GM20000 (cell line): ENCODE measurements around the gene TRPV6.

Experiments used
- DNase-seq: peaks from one replicate; pipeline ENCODE4 v3.0.0; 2012; ENCODE audit warnings: low spot score
- TF ChIP-seq, protein P1 (sequence below): IDR thresholded peaks from 2 replicates; pipeline ENCODE4 v1.5.1; 2012; ENCODE audit warnings: mild to moderate bottlenecking, control low read depth; ENCODE audit errors: extremely low read depth, missing control alignments

Gene TRPV6

DNA sequence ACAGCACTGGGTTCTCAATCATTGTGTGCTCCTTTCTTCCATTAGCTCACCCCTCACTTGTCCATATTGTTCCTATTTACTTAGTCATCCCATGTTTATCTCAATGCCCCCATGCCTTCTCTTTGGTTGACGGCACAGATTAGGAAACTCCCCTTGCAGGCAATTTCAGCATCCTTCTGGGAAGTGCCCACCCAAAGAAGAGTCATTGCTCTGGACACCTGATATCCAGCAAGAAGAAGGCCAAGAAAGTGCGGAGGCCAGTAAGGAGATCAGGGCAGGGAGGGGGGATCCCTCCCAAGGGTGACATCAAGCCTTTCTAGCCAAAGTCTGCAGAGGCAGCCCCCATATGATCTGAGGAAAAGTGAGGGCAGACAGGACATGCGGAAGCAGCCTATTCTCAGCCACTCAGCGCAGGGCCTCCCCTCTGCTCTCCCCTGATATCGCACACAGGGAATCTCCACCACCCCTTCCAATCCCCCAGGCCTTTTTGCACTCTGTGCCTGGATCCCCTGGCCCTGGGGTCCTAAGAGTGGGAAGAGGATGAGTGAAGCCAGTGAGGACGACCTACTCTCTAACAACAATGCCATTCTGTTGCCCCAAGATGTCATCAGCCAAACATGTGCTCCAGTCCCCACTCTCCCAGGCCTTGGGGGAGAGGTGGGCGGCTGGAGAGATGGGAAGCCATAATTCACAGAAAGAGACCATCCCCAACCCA, 1.8 kb downstream of the TRPV6 start:
- TF ChIP-seq, protein P1, sequence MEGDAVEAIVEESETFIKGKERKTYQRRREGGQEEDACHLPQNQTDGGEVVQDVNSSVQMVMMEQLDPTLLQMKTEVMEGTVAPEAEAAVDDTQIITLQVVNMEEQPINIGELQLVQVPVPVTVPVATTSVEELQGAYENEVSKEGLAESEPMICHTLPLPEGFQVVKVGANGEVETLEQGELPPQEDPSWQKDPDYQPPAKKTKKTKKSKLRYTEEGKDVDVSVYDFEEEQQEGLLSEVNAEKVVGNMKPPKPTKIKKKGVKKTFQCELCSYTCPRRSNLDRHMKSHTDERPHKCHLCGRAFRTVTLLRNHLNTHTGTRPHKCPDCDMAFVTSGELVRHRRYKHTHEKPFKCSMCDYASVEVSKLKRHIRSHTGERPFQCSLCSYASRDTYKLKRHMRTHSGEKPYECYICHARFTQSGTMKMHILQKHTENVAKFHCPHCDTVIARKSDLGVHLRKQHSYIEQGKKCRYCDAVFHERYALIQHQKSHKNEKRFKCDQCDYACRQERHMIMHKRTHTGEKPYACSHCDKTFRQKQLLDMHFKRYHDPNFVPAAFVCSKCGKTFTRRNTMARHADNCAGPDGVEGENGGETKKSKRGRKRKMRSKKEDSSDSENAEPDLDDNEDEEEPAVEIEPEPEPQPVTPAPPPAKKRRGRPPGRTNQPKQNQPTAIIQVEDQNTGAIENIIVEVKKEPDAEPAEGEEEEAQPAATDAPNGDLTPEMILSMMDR = no peak
- no peak for DNase-seq

DNA sequence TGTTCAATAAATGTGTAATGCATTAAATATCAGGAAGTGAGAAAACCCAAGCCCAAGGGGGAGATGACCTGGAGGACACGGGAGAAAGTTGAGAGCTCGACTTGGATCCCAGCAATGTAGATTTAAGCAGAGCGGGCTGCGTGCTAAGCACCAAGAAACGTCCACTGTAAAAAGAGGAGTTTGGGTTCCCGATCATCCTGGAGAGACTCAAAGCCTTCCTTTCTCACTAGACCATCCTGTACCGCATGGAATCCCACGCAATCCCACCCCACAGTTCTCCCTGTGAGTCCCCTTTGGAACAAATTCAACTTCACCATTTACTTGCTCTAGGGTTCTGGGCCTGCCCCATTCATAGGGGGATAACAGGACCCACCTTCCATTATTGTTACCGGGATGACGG, 2.4 kb downstream of the TRPV6 start:
- TF ChIP-seq, protein P1 = no peak
- DNase-seq = no peak

DNA sequence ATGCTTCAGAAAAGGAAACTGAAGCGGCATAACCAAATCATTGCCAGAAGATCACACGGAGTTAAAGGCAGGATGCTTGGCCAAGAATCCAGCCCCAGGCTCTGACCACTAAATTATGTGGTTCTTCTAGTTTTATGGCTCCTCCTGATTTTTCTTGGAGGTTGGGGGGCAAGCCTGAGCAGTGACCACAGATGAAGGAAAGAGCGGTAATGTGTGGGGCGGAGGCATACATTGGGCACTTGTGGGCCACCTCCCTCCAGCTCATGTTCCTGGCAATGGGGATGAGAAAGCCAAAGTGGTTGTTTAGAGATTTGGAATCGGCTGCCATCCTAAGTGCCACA, 3.2 kb downstream of the TRPV6 start:
- no peak for DNase-seq

DNA sequence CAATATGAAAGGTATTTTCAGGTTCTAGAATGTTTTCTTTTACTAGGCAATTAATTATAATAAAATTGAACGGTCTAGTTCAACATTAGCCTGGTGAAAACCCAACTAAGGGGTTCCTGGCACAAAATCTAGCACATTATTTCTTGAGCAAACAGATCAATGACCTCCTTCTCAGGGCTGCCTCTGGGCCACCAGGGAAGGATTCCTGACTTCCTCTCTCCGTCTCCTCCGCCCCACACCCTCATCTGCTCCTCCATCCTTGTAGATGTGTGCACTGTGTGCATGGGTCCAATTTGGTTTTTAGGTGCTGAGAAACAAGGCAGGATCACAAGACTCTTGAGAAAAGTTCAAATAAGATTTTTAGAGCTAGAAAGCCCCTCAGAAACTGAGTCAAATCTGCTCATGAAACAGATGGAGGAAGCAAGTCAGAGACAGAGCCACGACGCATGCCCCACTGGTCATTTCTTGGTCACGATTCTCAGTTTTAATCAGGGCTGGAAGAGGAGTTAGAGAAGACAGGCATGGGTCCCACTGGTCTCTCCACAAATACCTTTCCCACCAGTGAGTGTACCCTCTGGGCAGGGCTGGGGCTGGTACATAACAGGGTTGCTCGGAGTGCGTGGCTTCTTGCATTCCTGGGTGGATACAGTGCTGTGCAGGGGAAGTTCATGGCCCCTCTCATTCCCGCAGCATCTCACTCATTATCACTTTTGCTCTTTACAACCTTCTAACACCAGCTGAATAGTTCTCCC, 3.8 kb downstream of the TRPV6 start:
- TF ChIP-seq, protein P1 = no peak
- no peak for DNase-seq

More for the DNA sequence above, 3.2 kb downstream of the TRPV6 start:
- TF ChIP-seq, protein P1 = no peak

DNA sequence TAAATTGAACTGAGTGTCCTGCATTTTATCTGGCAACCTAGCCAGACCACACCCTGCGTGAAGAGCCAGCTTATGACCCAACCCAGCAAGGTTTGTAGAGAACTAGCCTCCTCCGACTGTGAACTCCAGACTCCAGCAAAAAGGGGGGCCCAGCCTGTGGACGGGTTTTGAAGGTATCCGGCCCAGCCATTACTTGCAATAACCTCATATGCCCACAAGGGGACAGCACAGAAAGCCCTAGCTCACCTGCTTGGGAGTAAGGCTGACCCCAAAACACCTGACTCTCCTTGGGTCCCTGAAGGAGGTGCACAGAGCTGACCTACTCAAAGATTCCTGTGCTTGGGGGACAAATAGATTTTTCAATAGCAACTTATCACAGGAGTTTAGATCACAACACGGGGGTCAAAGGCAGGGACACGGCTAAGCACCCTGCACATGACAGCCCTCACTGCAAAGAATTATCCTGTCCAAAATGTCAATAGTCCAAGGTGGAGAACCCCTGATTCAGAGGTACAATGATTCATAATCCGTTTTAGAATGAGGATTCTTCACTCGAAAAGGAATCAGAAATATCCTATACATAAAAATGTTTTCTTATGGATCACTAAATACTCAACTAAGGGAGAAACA, 4.6 kb downstream of the TRPV6 start:
- TF ChIP-seq, protein P1 = peak; percentile 67
- peak; percentile 74 for DNase-seq

DNA sequence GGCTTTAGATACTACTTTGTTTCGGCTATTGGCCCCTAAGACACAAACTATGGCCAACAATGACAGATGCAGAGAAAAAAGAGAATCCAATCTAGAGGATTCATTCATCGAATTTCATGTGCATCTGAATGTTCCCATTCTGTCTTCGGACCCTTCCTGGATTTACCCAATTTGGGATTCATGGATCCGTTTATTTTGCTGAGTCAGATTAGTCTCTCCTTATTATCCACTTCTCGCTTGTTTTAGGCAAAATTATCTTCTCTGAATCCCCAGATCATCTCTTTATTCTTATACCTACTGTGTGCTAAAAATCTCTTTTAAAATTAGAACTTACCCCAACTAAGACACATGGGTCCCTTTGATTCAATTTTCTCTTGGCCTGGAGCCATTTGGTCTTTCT, 6.5 kb downstream of the TRPV6 start:
- TF ChIP-seq, protein P1 = no peak
- no peak for DNase-seq

DNA sequence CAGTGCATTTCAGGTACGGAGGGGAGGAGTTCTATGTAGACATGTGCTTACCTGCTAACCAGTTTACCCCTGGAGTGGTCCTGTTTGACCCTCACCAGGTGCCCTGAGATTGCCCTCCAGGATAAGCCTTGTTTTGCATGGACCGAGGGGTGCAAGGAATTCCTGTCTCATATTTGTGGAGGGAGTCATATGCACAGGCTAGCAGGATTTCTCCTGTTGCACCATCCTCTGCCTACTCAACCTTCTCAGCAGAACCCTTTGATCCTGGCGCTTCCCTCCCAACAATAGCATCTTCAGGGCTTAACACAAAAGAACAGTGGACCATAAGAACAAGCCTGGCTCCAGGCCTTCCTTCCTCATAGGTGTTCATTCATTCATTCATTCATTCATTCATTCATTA, 7.2 kb downstream of the TRPV6 start:
- DNase-seq = no peak
- TF ChIP-seq, protein P1 = no peak
